B cell (primary cell): Measurements from ENCODE around the gene GRK1. TPM values are rescaled to one million over a fixed set of nuclear protein-coding genes. Genes with fewer than 3 reads are reported as not detected.

ENCODE experiments used
- ATAC-seq: fragments of 200-7000 bp; cut with Tn5 transposase; one replicate; pipeline ENCODE4 v1.10.0; 2021; ENCODE audit warnings: low read depth, mild to moderate bottlenecking, moderate number of reproducible peaks, moderate library complexity
- CTCF ChIA-PET: fragments of 350-600 bp; sonication (Branson Sonifier 250); formaldehyde crosslinking; loops from one replicate; lab custom pipeline; 2021; ENCODE audit warnings: antibody characterized with exemption, inconsistent platforms; lab: Charles Lee
- POLR2A ChIA-PET: fragments of 350-600 bp; sonication (Branson Sonifier 250); formaldehyde crosslinking; loops from one replicate; lab custom pipeline; 2021; ENCODE audit warnings: antibody characterized with exemption; lab: Charles Lee
- DNase-seq: peaks from one replicate; pipeline ENCODE4 v3.0.0; 2013
- H2AFZ ChIP-seq: 2 replicates; pipeline ENCODE4 v1.6.1; 2012; ENCODE audit warnings: mild to moderate bottlenecking, low read depth, low read length; ENCODE audit not compliant: insufficient read depth, poor library complexity, severe bottlenecking
- H3K27ac ChIP-seq, 2 donors: 1 replicate in 1 of 2; 2 replicates in 1 of 2; pipeline ENCODE4 v1.5.1; 2012 to 2013; ENCODE audit warnings: low read length in 2 of 2, mild to moderate bottlenecking in 2 of 2, moderate library complexity in 1 of 2
- H3K27me3 ChIP-seq, 4 experiments: fragments of 200-600 bp in 1 of 4; sonication (generic) in 1 of 4; replicated peaks in 1 of 4; 1 replicate in 2 of 4; 2 replicates in 2 of 4; pipeline versions ENCODE4 v1.6.1 to v1.7.0; 2013 to 2016; ENCODE audit warnings: low read length in 3 of 4, mild to moderate bottlenecking in 2 of 4, mixed read lengths in 1 of 4, moderate library complexity in 1 of 4; ENCODE audit not compliant: insufficient read depth in 4 of 4, control insufficient read depth in 3 of 4; ENCODE audit errors: control extremely low read depth in 1 of 4
- H3K36me3 ChIP-seq, 2 experiments: replicated peaks in 1 of 2; 1 replicate in 1 of 2; 2 replicates in 1 of 2; pipeline versions ENCODE4 v1.6.1 to v1.7.1; 2013; ENCODE audit warnings: low read length in 1 of 2; ENCODE audit not compliant: insufficient read depth in 2 of 2, control insufficient read depth in 1 of 2; ENCODE audit errors: control extremely low read depth in 1 of 2, extremely low read depth in 1 of 2
- H3K4me1 ChIP-seq, 2 donors: fragments of 200-600 bp in 1 of 2; sonication (generic) in 1 of 2; 1 replicate in 1 of 2; 2 replicates in 1 of 2; pipeline versions ENCODE4 v1.5.1 to v1.6.1; 2013 to 2017; ENCODE audit warnings: low read length in 2 of 2; ENCODE audit not compliant: control insufficient read depth in 2 of 2, insufficient read depth in 2 of 2
- H3K4me2 ChIP-seq: replicated peaks from 2 replicates; pipeline ENCODE3; 2012; ENCODE audit warnings: mild to moderate bottlenecking, low read depth, low read length; ENCODE audit not compliant: poor library complexity, severe bottlenecking
- H3K4me3 ChIP-seq, 5 experiments: fragments of 200-600 bp in 1 of 5; sonication (generic) in 1 of 5; 1 replicate in 3 of 5; 2 replicates in 2 of 5; pipeline versions ENCODE4 v1.5.1 to v1.7.0; 2011 to 2016; ENCODE audit warnings: low read length in 4 of 5, mild to moderate bottlenecking in 4 of 5, low read depth in 2 of 5, control low read depth in 1 of 5, moderate library complexity in 1 of 5; ENCODE audit not compliant: insufficient read depth in 1 of 5; ENCODE audit errors: control extremely low read depth in 1 of 5, extremely low read depth in 1 of 5
- H3K79me2 ChIP-seq: fragments of 200-600 bp; sonication (generic); one replicate; pipeline ENCODE4 v1.6.0; 2016; ENCODE audit warnings: low read length; ENCODE audit not compliant: control insufficient read depth, insufficient read depth
- H3K9ac ChIP-seq: fragments of 200-600 bp; sonication (generic); 2 replicates; pipeline ENCODE4 v1.6.1; 2017; ENCODE audit warnings: mild to moderate bottlenecking, low read length, moderate library complexity
- H3K9me3 ChIP-seq, 3 donors: one replicate each; pipeline versions ENCODE4 v1.6.1 to v1.7.1; 2013; ENCODE audit warnings: low read length in 2 of 3; ENCODE audit not compliant: control insufficient read depth in 2 of 3, insufficient read depth in 1 of 3; ENCODE audit errors: control extremely low read depth in 1 of 3
- H4K20me1 ChIP-seq: 2 replicates; pipeline ENCODE4 v1.6.0; 2012; ENCODE audit warnings: mild to moderate bottlenecking, low read length; ENCODE audit not compliant: insufficient read depth, control insufficient read depth, poor library complexity, severe bottlenecking
- H3K27ac Mint-ChIP-seq: one replicate; pipeline ENCODE4 v1.8.0; 2021; ENCODE audit warnings: mixed read lengths
- H3K27me3 Mint-ChIP-seq: one replicate; pipeline ENCODE4 v1.8.0; 2021; ENCODE audit warnings: mixed read lengths
- H3K4me1 Mint-ChIP-seq: one replicate; pipeline ENCODE4 v1.8.0; 2021; ENCODE audit warnings: mixed read lengths
- H3K4me3 Mint-ChIP-seq: one replicate; pipeline ENCODE4 v1.8.0; 2021; ENCODE audit warnings: mixed read lengths
- H3K9me3 Mint-ChIP-seq: one replicate; pipeline ENCODE4 v1.8.0; 2022; ENCODE audit warnings: mixed read lengths; ENCODE audit not compliant: insufficient read depth
- EZH2 ChIP-seq: IDR thresholded peaks from 2 replicates; pipeline ENCODE4 v1.6.1; 2012; ENCODE audit warnings: borderline replicate concordance, low read depth, mild to moderate bottlenecking, moderate library complexity, low read length; ENCODE audit not compliant: insufficient read depth, poor library complexity, severe bottlenecking
- WGBS: methylation state at CpG from one replicate; pipeline ENCODE4 v1.1.5; 2013; ENCODE audit warnings: missing lambda C conversion rate; ENCODE audit not compliant: insufficient coverage; 5-methylcytosine and 5-hydroxymethylcytosine counted together
- intact Hi-C: fragments of 100-400 bp; cut with micrococcal nuclease; formaldehyde crosslinking; loops from one replicate; pipeline ENCODE4 v1.10.0; 2022
- polyA plus RNA-seq: library from polyadenylated mRNA; depleted of rRNA; stranded (reverse); fragments of >200 nt; gene quantifications from 2 replicates; pipeline ENCODE4 v1.2.3, GENCODE V29; 2012
- total RNA-seq, 2 donors: library from RNA; stranded (reverse); fragments of 120-200 nt in 1 of 2; gene quantifications; 1 replicate in 1 of 2; 2 replicates in 1 of 2; pipeline versions ENCODE4 v1.2.3 to v1.2.4, GENCODE V29; 2013 to 2022
- TF ChIP-seq, protein P1 (sequence below): fragments of 200-600 bp; IDR thresholded peaks from one replicate; pipeline ENCODE4 v1.8.0; 2022; ENCODE audit warnings: antibody characterized with exemption, mild to moderate bottlenecking

The GRK1 gene
- total and polyA plus RNA-seq, 2 donors (not counting 1 experiment from before 2014, with no cell fraction given): not detected

DNA sequence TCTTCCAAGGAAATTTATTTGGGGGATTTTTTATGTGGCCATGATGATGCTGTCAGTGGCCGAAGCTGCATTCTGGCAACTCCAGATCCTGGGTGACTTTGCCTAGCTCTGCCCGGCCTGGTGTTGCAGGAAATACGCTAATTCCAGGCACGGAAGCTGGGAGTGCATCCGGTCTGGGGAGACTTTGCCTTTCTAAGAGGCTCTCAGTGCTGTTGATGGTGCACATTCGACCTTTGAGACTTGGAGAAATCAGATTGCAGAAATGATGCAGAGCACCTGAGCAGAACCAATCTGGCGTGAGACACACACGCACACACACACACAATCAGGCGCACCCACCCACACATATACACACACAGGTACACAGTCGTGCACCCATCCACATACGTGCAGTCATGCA, 86.2 kb downstream of the GRK1 start:
- Histone ChIP-seq H3K27ac (no peak overlapping the region), H3K9ac (no peak overlapping the region), H3K9me3 (peaks cover 0 to 17% (median 2%) of the 10 kb centered on the region in 3 donors), H3K4me2 (no peak overlapping the region), H3K79me2 (no peaks in the 10 kb centered on the region), H4K20me1 (no peaks in the 10 kb centered on the region), H3K36me3 (no peaks in the 10 kb centered on the region), H2AFZ (no peak overlapping the region), H3K4me3 (no peak overlapping the region), H3K4me1 (peaks cover 2 to 4% of the 10 kb centered on the region in 2 donors), H3K27me3 (no peaks in the 10 kb centered on the region)
- 89% methylated on average over 11 of the region's 11 CpGs for WGBS
- intact Hi-C loops: no loop called here
- ChIA-PET POLR2A (no interaction called here), CTCF (no interaction called here)
- ATAC-seq (no peak), DNase-seq (no peak)
- no peaks in the 10 kb centered on the region for H3K27me3 Mint-ChIP-seq
- no peaks in the 10 kb centered on the region for H3K9me3 Mint-ChIP-seq
- H3K27ac Mint-ChIP-seq: no peak overlapping the region
- H3K4me3 Mint-ChIP-seq: no peak overlapping the region
- peaks cover 6% of the 10 kb centered on the region for H3K4me1 Mint-ChIP-seq
- TF ChIP-seq, protein P1, sequence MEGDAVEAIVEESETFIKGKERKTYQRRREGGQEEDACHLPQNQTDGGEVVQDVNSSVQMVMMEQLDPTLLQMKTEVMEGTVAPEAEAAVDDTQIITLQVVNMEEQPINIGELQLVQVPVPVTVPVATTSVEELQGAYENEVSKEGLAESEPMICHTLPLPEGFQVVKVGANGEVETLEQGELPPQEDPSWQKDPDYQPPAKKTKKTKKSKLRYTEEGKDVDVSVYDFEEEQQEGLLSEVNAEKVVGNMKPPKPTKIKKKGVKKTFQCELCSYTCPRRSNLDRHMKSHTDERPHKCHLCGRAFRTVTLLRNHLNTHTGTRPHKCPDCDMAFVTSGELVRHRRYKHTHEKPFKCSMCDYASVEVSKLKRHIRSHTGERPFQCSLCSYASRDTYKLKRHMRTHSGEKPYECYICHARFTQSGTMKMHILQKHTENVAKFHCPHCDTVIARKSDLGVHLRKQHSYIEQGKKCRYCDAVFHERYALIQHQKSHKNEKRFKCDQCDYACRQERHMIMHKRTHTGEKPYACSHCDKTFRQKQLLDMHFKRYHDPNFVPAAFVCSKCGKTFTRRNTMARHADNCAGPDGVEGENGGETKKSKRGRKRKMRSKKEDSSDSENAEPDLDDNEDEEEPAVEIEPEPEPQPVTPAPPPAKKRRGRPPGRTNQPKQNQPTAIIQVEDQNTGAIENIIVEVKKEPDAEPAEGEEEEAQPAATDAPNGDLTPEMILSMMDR: no peak
- TF ChIP-seq EZH2: no peak

DNA sequence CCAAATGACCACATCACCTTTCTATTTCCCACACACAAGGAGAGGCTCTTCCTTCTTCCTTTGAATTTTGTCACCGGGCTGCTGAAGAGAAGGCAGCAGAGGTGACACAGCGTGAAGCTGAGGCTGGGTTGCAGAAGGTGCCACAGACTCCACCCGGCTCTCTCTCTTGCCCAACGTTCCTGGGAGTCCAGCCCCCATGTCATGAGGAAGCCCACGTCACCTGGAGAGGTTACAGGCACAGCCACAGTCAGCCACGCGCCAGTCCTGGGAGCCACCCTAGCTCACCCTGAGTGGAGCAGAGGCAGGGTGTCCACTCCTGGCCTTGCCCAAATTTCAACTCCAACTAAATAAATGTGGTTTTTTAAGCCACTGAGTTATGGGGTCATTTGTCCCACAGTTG, 87.2 kb downstream of the GRK1 start:
- no peak overlapping the region for H3K27ac ChIP-seq
- no peak overlapping the region for H3K4me3 ChIP-seq
- no peak overlapping the region for H3K9ac ChIP-seq
- no peak overlapping the region for H2AFZ ChIP-seq
- CTCF ChIA-PET: no interaction called here
- WGBS: 93% methylated on average over 5 of the region's 7 CpGs
- H3K4me2 ChIP-seq: no peak overlapping the region
- H3K36me3 ChIP-seq: no peaks in the 10 kb centered on the region
- H3K4me1 ChIP-seq: peaks cover 5 to 8% of the 10 kb centered on the region in 2 donors
- ATAC-seq: no peak
- peaks cover 0 to 17% (median 2%) of the 10 kb centered on the region in 3 donors for H3K9me3 ChIP-seq
- H3K79me2 ChIP-seq: no peaks in the 10 kb centered on the region
- no peak for DNase-seq
- peaks cover 0 to under 1% (median under 1%) of the 10 kb centered on the region in 4 experiments for H3K27me3 ChIP-seq
- intact Hi-C loops: no loop called here
- no peaks in the 10 kb centered on the region for H3K9me3 Mint-ChIP-seq
- TF ChIP-seq EZH2: no peak
- TF ChIP-seq, protein P1: no peak
- H3K27me3 Mint-ChIP-seq: no peaks in the 10 kb centered on the region
- H4K20me1 ChIP-seq: no peaks in the 10 kb centered on the region
- H3K27ac Mint-ChIP-seq: no peak overlapping the region
- H3K4me1 Mint-ChIP-seq: peaks cover 11% of the 10 kb centered on the region
- no peak overlapping the region for H3K4me3 Mint-ChIP-seq
- POLR2A ChIA-PET: no interaction called here
